HG03095 (cell line): ENCODE measurements around the gene BCAS1.

ENCODE experiments used
- ATAC-seq: cut with Tn5 transposase; IDR thresholded peaks from one replicate; pipeline ENCODE4 v1.9.1; 2021; ENCODE audit warnings: moderate library complexity; ENCODE audit not compliant: unreplicated experiment

BCAS1 gene

GRCh38 chr20:54070187-54070987, at the start of gene BCAS1:
BCAS1 (minus strand) TSS chr20:54070594; CDS start chr20:54058718, 11,876 bp downstream.
- ATAC-seq, result no peak

GRCh38 chr20:54119744-54120143, 49.4 kb upstream of the BCAS1 start:
- no peak for ATAC-seq

GRCh38 chr20:54118220-54119001, 48.0 kb upstream of the BCAS1 start:
- no peak for ATAC-seq

- no peak for ATAC-seq
These were observed 46.3 kb upstream of the BCAS1 start for GRCh38 chr20:54116550-54117235.

- no peak for ATAC-seq
These were observed 44.9 kb upstream of the BCAS1 start for GRCh38 chr20:54115172-54115854.

- no peak for ATAC-seq
These were observed 43.7 kb upstream of the BCAS1 start for GRCh38 chr20:54114109-54114508.

GRCh38 chr20:54113566-54113965, 43.2 kb upstream of the BCAS1 start:
- ATAC-seq, result no peak

GRCh38 chr20:54112221-54112884, 42.0 kb upstream of the BCAS1 start:
- no peak for ATAC-seq

- no peak for ATAC-seq
These were observed 41.1 kb upstream of the BCAS1 start for GRCh38 chr20:54111460-54111859.

- ATAC-seq, result no peak
These were observed 40.1 kb upstream of the BCAS1 start for GRCh38 chr20:54110457-54110856.

- no peak for ATAC-seq
These were observed 39.6 kb upstream of the BCAS1 start for GRCh38 chr20:54110041-54110440.

GRCh38 chr20:54108817-54109216, 38.4 kb upstream of the BCAS1 start:
- ATAC-seq, result no peak

GRCh38 chr20:54108326-54108642, 37.9 kb upstream of the BCAS1 start:
- ATAC-seq, result no peak

- no peak for ATAC-seq
These were observed 37.4 kb upstream of the BCAS1 start for GRCh38 chr20:54107600-54108325.

- no peak for ATAC-seq
These were observed 36.8 kb upstream of the BCAS1 start for GRCh38 chr20:54107181-54107580.

- no peak for ATAC-seq
These were observed 35.8 kb upstream of the BCAS1 start for GRCh38 chr20:54106162-54106561.

- no peak for ATAC-seq
These were observed 35.3 kb upstream of the BCAS1 start for GRCh38 chr20:54105653-54106052.

- ATAC-seq, result no peak
These were observed 34.4 kb upstream of the BCAS1 start for GRCh38 chr20:54104781-54105180.

- no peak for ATAC-seq
These were observed 33.6 kb upstream of the BCAS1 start for GRCh38 chr20:54103762-54104600.
